PC-3 (cell line): Measurements from ENCODE around the gene SOX12. TPM values are rescaled to one million over a fixed set of nuclear protein-coding genes. Genes with fewer than 3 reads are reported as not detected.
A peak's percentile ranks its signal among the peaks of the same experiment; 100 is the strongest.

Experiments
- ATAC-seq: fragments of 200-7000 bp; cut with Tn5 transposase; 2 replicates; pipeline ENCODE4 v1.9.1; 2020; ENCODE audit warnings: mild to moderate bottlenecking, moderate library complexity
- BruUV-seq: library from RNA; stranded (reverse); fragments of 400-500 nt; replicated peaks from 2 replicates; lab custom pipeline; 2021; lab: Mats Ljungman, UMichigan
- CTCF ChIA-PET: fragments of 300-600 bp; sonication (Branson Sonifier 250); formaldehyde crosslinking; loops from one replicate; lab custom pipeline; 2022; ENCODE audit warnings: antibody characterized with exemption; lab: Charles Lee
- POLR2A ChIA-PET: fragments of 300-600 bp; sonication (Branson Sonifier 250); formaldehyde crosslinking; loops from one replicate; lab custom pipeline; 2022; ENCODE audit warnings: antibody characterized with exemption; ENCODE audit not compliant: unreplicated experiment; lab: Charles Lee
- DNase-seq: peaks from one replicate; pipeline ENCODE4 v3.0.0-alpha.2; 2015
- H2AFZ ChIP-seq: fragments of 300-600 bp; sonication (generic); 2 replicates; pipeline ENCODE4 v1.6.0; 2016; ENCODE audit warnings: antibody characterized with exemption, low read length
- H3F3A ChIP-seq: fragments of 300-600 bp; sonication (generic); one replicate; pipeline ENCODE4 v1.6.0; 2017; ENCODE audit warnings: antibody characterized with exemption, low read length, control low read depth, mild to moderate bottlenecking; ENCODE audit not compliant: unreplicated experiment
- H3K27ac ChIP-seq: fragments of 300-600 bp; sonication (generic); 2 replicates; pipeline ENCODE4 v1.5.1; 2016; ENCODE audit warnings: mild to moderate bottlenecking, low read length
- H3K27me3 ChIP-seq: fragments of 300-600 bp; sonication (generic); 2 replicates; pipeline ENCODE4 v1.6.1; 2016; ENCODE audit warnings: low read length, mixed read lengths
- H3K36me3 ChIP-seq: fragments of 300-600 bp; sonication (generic); 2 replicates; pipeline ENCODE4 v1.6.1; 2016; ENCODE audit warnings: low read depth, mixed run types, low read length, mixed read lengths
- H3K4me1 ChIP-seq: fragments of 300-600 bp; sonication (generic); 2 replicates; pipeline ENCODE4 v1.5.1; 2016; ENCODE audit warnings: low read length; ENCODE audit not compliant: insufficient read depth
- H3K4me2 ChIP-seq: fragments of 300-600 bp; sonication (generic); 2 replicates; pipeline ENCODE4 v1.6.0; 2016; ENCODE audit warnings: low read length
- H3K4me3 ChIP-seq: fragments of 300-600 bp; sonication (generic); 2 replicates; pipeline ENCODE4 v1.5.1; 2016; ENCODE audit warnings: mild to moderate bottlenecking, low read length, mixed read lengths
- H3K79me2 ChIP-seq: fragments of 300-600 bp; sonication (generic); 2 replicates; pipeline ENCODE4 v1.6.1; 2017; ENCODE audit warnings: low read length, mixed read lengths
- H3K9ac ChIP-seq: fragments of 300-600 bp; sonication (generic); 2 replicates; pipeline ENCODE4 v1.6.0; 2016; ENCODE audit warnings: mild to moderate bottlenecking, low read length
- H3K9me2 ChIP-seq: fragments of 300-600 bp; sonication (generic); replicated peaks from 2 replicates; pipeline ENCODE4 v1.6.1; 2016; ENCODE audit warnings: mixed run types, low read length, mixed read lengths
- H3K9me3 ChIP-seq: fragments of 300-600 bp; sonication (generic); 2 replicates; pipeline ENCODE4 v1.6.1; 2016; ENCODE audit warnings: low read length, mixed read lengths
- H4K20me1 ChIP-seq: fragments of 300-600 bp; sonication (generic); 2 replicates; pipeline ENCODE4 v1.6.1; 2016; ENCODE audit warnings: low read length, mixed read lengths
- CTCF ChIP-seq: fragments of 300-600 bp; sonication (generic); conservative IDR thresholded peaks from 2 replicates; pipeline ENCODE4 v1.5.1; 2017; ENCODE audit warnings: antibody characterized with exemption, low read depth, mild to moderate bottlenecking, low read length
- EZH2 ChIP-seq: fragments of 300-600 bp; sonication (generic); IDR thresholded peaks from one replicate; pipeline ENCODE4 v1.6.1; 2017; ENCODE audit warnings: antibody characterized with exemption, mild to moderate bottlenecking, low read length; ENCODE audit not compliant: unreplicated experiment
- EZH2phosphoT487 ChIP-seq: fragments of 300-600 bp; sonication (generic); IDR thresholded peaks from 2 replicates; pipeline ENCODE4 v1.6.1; 2018; ENCODE audit warnings: mild to moderate bottlenecking, antibody characterized with exemption, low read length, borderline replicate concordance
- intact Hi-C: fragments of 100-400 bp; cut with micrococcal nuclease; formaldehyde crosslinking; loops from 2 replicates; pipeline ENCODE4 v1.9.0; 2023
- total RNA-seq: library from RNA; depleted of rRNA; stranded (reverse); fragments of >200 nt; gene quantifications from 2 replicates; pipeline ENCODE4 v1.2.3, GENCODE V29; 2014

The SOX12 gene
- total RNA-seq, 1 experiment from 2014 or later = 13.8 TPM

GRCh38 chr20:366719-367485 is 41.5 kb downstream of the SOX12 start:
- ChIA-PET POLR2A (interaction anchor here (0.6 to 0.7 kb wide), 2 partner anchors 13 to 63 kb away, joined by 3 to 8 read pairs; partner anchors contain the start of gene TRIB3), CTCF (interaction anchor here (1.2 kb wide), 1 partner anchor 65 kb away, joined by 4 read pairs; no protein-coding TSS in a partner anchor)
- Histone ChIP-seq H2AFZ (no peak overlapping the region), H3K9me2 (no peaks in the 10 kb centered on the region), H3K4me2 (peak overlapping the region; percentile 78), H4K20me1 (no peaks in the 10 kb centered on the region), H3K9me3 (no peaks in the 10 kb centered on the region), H3F3A (peaks cover 8% of the 10 kb centered on the region), H3K27me3 (no peaks in the 10 kb centered on the region), H3K36me3 (no peaks in the 10 kb centered on the region), H3K9ac (0 out of 2 replicates have a peak overlapping the region, but pooled peaks have one; percentile 49), H3K4me3 (peak overlapping the region; percentile 44; the same call in 1 of the 2 replicates), H3K27ac (peak overlapping the region; percentile 86), H3K79me2 (peaks cover 9% of the 10 kb centered on the region; the same call in 1 of the 2 replicates), H3K4me1 (peaks cover 86% of the 10 kb centered on the region)
- no peak for DNase-seq
- TF ChIP-seq EZH2phosphoT487 (no peak), EZH2 (no peak), CTCF (no peak)
- intact Hi-C loops = no loop called here
- BruUV-seq = no TSS peak
- ATAC-seq = no peak

- Histone ChIP-seq H3K9ac (no peak overlapping the region), H3K27me3 (no peaks in the 10 kb centered on the region), H3K4me2 (no peak overlapping the region), H3K9me2 (no peaks in the 10 kb centered on the region), H3K9me3 (no peaks in the 10 kb centered on the region), H2AFZ (no peak overlapping the region), H4K20me1 (no peaks in the 10 kb centered on the region), H3K4me3 (no peak overlapping the region), H3F3A (peaks cover 8% of the 10 kb centered on the region), H3K27ac (peak overlapping the region; percentile 12), H3K36me3 (no peaks in the 10 kb centered on the region), H3K4me1 (peaks cover 88% of the 10 kb centered on the region), H3K79me2 (peaks cover 9% of the 10 kb centered on the region; the same call in 1 of the 2 replicates)
- POLR2A ChIA-PET = no interaction called here
- intact Hi-C loops = no loop called here
- ATAC-seq = no peak
- no TSS peak for BruUV-seq
- TF ChIP-seq EZH2phosphoT487 = no peak
- TF ChIP-seq CTCF = no peak
- no peak for TF ChIP-seq EZH2
- no peak for DNase-seq
- CTCF ChIA-PET = interaction anchor here (1.2 kb wide), 1 partner anchor 64 kb away, joined by 4 read pairs; no protein-coding TSS in a partner anchor
These were observed 42.1 kb downstream of the SOX12 start for GRCh38 chr20:367486-367887.

GRCh38 chr20:368915-369314 is 43.6 kb downstream of the SOX12 start:
- TF ChIP-seq EZH2phosphoT487 (no peak), CTCF (no peak), EZH2 (no peak)
- peaks cover 86% of the 10 kb centered on the region for H3K4me1 ChIP-seq
- CTCF ChIA-PET = interaction anchor here (0.6 kb wide), 1 partner anchor 31 kb away, joined by 3 read pairs; no protein-coding TSS in a partner anchor
- H3K9me3 ChIP-seq = no peaks in the 10 kb centered on the region
- no peak overlapping the region for H3K4me3 ChIP-seq
- H3K36me3 ChIP-seq = no peaks in the 10 kb centered on the region
- no peak overlapping the region for H3K9ac ChIP-seq
- no TSS peak for BruUV-seq
- POLR2A ChIA-PET = no interaction called here
- H3F3A ChIP-seq = peaks cover 4% of the 10 kb centered on the region
- H3K4me2 ChIP-seq = no peak overlapping the region
- no peaks in the 10 kb centered on the region for H3K9me2 ChIP-seq
- ATAC-seq = no peak
- no peaks in the 10 kb centered on the region for H3K27me3 ChIP-seq
- peaks cover 5% of the 10 kb centered on the region; the same call in 1 of the 2 replicates for H3K79me2 ChIP-seq
- peak overlapping the region; percentile 92; the same call in 1 of the 2 replicates for H3K27ac ChIP-seq
- no peak for DNase-seq
- no peak overlapping the region for H2AFZ ChIP-seq
- intact Hi-C loops = no loop called here
- H4K20me1 ChIP-seq = no peaks in the 10 kb centered on the region
